Measurements from ENCODE around the gene IL17RD.

DNA sequence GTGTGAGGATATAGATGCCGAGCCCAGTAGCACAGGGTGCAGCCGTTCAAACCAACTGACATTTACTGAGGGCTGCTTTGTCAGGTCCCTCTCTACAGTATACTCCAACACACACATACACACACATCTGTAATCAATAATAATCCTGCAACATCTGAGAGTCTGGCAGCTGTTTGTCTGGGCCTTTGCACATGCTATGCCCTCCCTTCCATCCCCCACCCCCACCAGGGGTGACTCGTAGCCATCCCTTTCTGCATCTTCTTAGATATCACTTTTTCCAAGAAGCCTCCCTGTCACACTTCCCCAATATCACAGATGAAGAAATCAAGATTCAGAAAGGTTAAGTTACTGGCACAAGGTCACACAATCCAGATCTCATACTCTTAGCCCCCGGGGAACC is 91.0 kb downstream of the IL17RD start:
- TF ChIP-seq EZH2 (IDR thresholded peaks at IDR 0.05; ENCODE audit: insufficient read depth, poor library complexity, severe bottlenecking): no peak
- TF ChIP-seq EZH2phosphoT487 (IDR thresholded peaks at IDR 0.05; ENCODE audit: insufficient read depth, low read depth): no peak

Data from GM23248 (cell line).